Thymus (tissue), 11 donors: ENCODE results near the gene CDH4. TPM values are rescaled to one million over a fixed set of nuclear protein-coding genes. Genes with fewer than 3 reads are reported as not detected.

Source experiments
- DNase-seq, 9 donors: peaks; one replicate each; pipeline ENCODE4 v3.0.0-alpha.2; 2013; ENCODE audit warnings: low spot score in 9 of 9, low read depth in 6 of 9, missing footprints in 1 of 9
- H3K27ac ChIP-seq, 2 donors: one replicate each; pipeline ENCODE4 v1.5.1; 2013; ENCODE audit warnings: control low read depth in 1 of 2, low read depth in 1 of 2, low read length in 1 of 2, mild to moderate bottlenecking in 1 of 2, moderate library complexity in 1 of 2
- H3K27me3 ChIP-seq, 2 donors: one replicate each; pipeline ENCODE4 v1.5.1; 2013; ENCODE audit warnings: low read length in 1 of 2; ENCODE audit not compliant: control insufficient read depth in 2 of 2, insufficient read depth in 1 of 2
- H3K36me3 ChIP-seq, 2 donors: one replicate each; pipeline ENCODE4 v1.5.1; 2013; ENCODE audit warnings: low read length in 1 of 2, mild to moderate bottlenecking in 1 of 2, moderate library complexity in 1 of 2; ENCODE audit not compliant: control insufficient read depth in 2 of 2, insufficient read depth in 2 of 2
- H3K4me1 ChIP-seq, 2 donors: one replicate each; pipeline ENCODE4 v1.5.1; 2013; ENCODE audit warnings: low read length in 2 of 2; ENCODE audit not compliant: control insufficient read depth in 2 of 2, insufficient read depth in 2 of 2
- H3K4me3 ChIP-seq, 2 donors: one replicate each; pipeline ENCODE4 v1.5.1; 2013; ENCODE audit warnings: low read length in 2 of 2, control low read depth in 1 of 2, mild to moderate bottlenecking in 1 of 2
- H3K9me3 ChIP-seq, 2 donors: one replicate each; pipeline ENCODE4 v1.5.1; 2013; ENCODE audit warnings: low read length in 1 of 2, mild to moderate bottlenecking in 1 of 2; ENCODE audit not compliant: control insufficient read depth in 2 of 2, insufficient read depth in 1 of 2
- WGBS: extraction: QIAGEN DNeasy Blood & Tissue Kit; methylation state at CpG from one replicate; pipeline ENCODE4 v1.1.7; 2013; 5-methylcytosine and 5-hydroxymethylcytosine counted together
- polyA plus RNA-seq: library from polyadenylated mRNA; stranded (reverse); fragments of 200-250 nt; gene quantifications from one replicate; pipeline ENCODE4 v1.2.3, GENCODE V29; 2013
- total RNA-seq: library from RNA; stranded (reverse); fragments of 120-200 nt; gene quantifications from one replicate; pipeline ENCODE4 v1.2.4, GENCODE V29; 2013
- donor health status: healthy.

The CDH4 gene
- total and polyA plus RNA-seq, 2 donors = 0.34 to 0.61 TPM

- WGBS = 88% methylated on average over 6 of the region's 6 CpGs
- H3K27ac ChIP-seq = no peak overlapping the region
- H3K4me1 ChIP-seq = no peaks in the 10 kb centered on the region
- no peak overlapping the region for H3K4me3 ChIP-seq
- H3K9me3 ChIP-seq = peaks cover 0 to 6% of the 10 kb centered on the region in 2 donors
- no peak for DNase-seq
- H3K27me3 ChIP-seq = no peaks in the 10 kb centered on the region
- H3K36me3 ChIP-seq = no peaks in the 10 kb centered on the region
Measured at GRCh38 chr20:61749406-61750075, 497.5 kb downstream of the CDH4 start.

GRCh38 chr20:61750093-61750492, 498.0 kb downstream of the CDH4 start:
- H3K9me3 ChIP-seq = peaks cover 0 to 8% of the 10 kb centered on the region in 2 donors
- no peak overlapping the region for H3K27ac ChIP-seq
- no peaks in the 10 kb centered on the region for H3K36me3 ChIP-seq
- H3K4me1 ChIP-seq = no peaks in the 10 kb centered on the region
- 87% methylated on average over 1 of the region's 1 CpG for WGBS
- no peaks in the 10 kb centered on the region for H3K27me3 ChIP-seq
- no peak for DNase-seq
- H3K4me3 ChIP-seq = no peak overlapping the region

- DNase-seq = no peak
- Histone ChIP-seq H3K36me3 (no peaks in the 10 kb centered on the region), H3K27me3 (no peaks in the 10 kb centered on the region), H3K4me1 (no peaks in the 10 kb centered on the region), H3K4me3 (no peak overlapping the region), H3K9me3 (peaks cover 0 to 9% of the 10 kb centered on the region in 2 donors), H3K27ac (no peak overlapping the region)
- WGBS = 96% methylated on average over 8 of the region's 8 CpGs
Measured at GRCh38 chr20:61752576-61752975, 500.5 kb downstream of the CDH4 start.

- no peaks in the 10 kb centered on the region for H3K4me1 ChIP-seq
- DNase-seq = no peak
- 75% methylated on average over 12 of the region's 12 CpGs for WGBS
Measured at GRCh38 chr20:61753316-61753942, 501.4 kb downstream of the CDH4 start.

GRCh38 chr20:61753987-61754956, 502.2 kb downstream of the CDH4 start:
- no peaks in the 10 kb centered on the region for H3K27me3 ChIP-seq
- no peak for DNase-seq
- peaks cover 0 to 12% of the 10 kb centered on the region in 2 donors for H3K9me3 ChIP-seq
- H3K27ac ChIP-seq = no peak overlapping the region
- 93% methylated on average over 23 of the region's 23 CpGs for WGBS
- H3K4me1 ChIP-seq = no peaks in the 10 kb centered on the region
- H3K36me3 ChIP-seq = no peaks in the 10 kb centered on the region
- no peak overlapping the region for H3K4me3 ChIP-seq

More at GRCh38 chr20:61753316-61753942, 501.4 kb downstream of the CDH4 start:
- Histone ChIP-seq H3K27me3 (no peaks in the 10 kb centered on the region), H3K9me3 (peaks cover 0 to 9% of the 10 kb centered on the region in 2 donors), H3K36me3 (no peaks in the 10 kb centered on the region), H3K27ac (no peak overlapping the region), H3K4me3 (no peak overlapping the region)

GRCh38 chr20:61754976-61755778, 503.1 kb downstream of the CDH4 start:
- Histone ChIP-seq H3K36me3 (no peaks in the 10 kb centered on the region), H3K4me1 (no peaks in the 10 kb centered on the region), H3K4me3 (no peak overlapping the region), H3K27ac (no peak overlapping the region), H3K9me3 (peaks cover 0 to 12% of the 10 kb centered on the region in 2 donors), H3K27me3 (no peaks in the 10 kb centered on the region)
- 93% methylated on average over 12 of the region's 12 CpGs for WGBS
- no peak for DNase-seq

- DNase-seq = no peak
- H3K36me3 ChIP-seq = no peaks in the 10 kb centered on the region
- H3K4me1 ChIP-seq = no peaks in the 10 kb centered on the region
- H3K27ac ChIP-seq = no peak overlapping the region
- H3K27me3 ChIP-seq = no peaks in the 10 kb centered on the region
- peaks cover 0 to 15% of the 10 kb centered on the region in 2 donors for H3K9me3 ChIP-seq
- no peak overlapping the region for H3K4me3 ChIP-seq
- 92% methylated on average over 15 of the region's 15 CpGs for WGBS
Measured at GRCh38 chr20:61755971-61756845, 504.1 kb downstream of the CDH4 start.
